HepG2 (cell line): ENCODE data around the gene PARP3. TPM values are rescaled to one million over a fixed set of nuclear protein-coding genes. Genes with fewer than 3 reads are reported as not detected.
A peak's percentile ranks its signal among the peaks of the same experiment; 100 is the strongest.

Experiments used
- ARNTL ChIP-seq: sonication (generic); formaldehyde crosslinking; IDR thresholded peaks from 2 replicates; pipeline ENCODE4 v1.4.0; 2020; ENCODE audit warnings: mild to moderate bottlenecking, missing genetic modification reagents
- BCL6 ChIP-seq: IDR thresholded peaks from 2 replicates; pipeline ENCODE4 v1.6.1; 2016; ENCODE audit warnings: missing genetic modification reagents, missing compliant biosample characterization
- HNF4G ChIP-seq, 2 experiments: sonication (generic) in 1 of 2; formaldehyde crosslinking in 1 of 2; IDR thresholded peaks; 2 replicates each; pipeline versions ENCODE4 v1.4.0 to v1.6.1; 2011 to 2020; ENCODE audit warnings: borderline replicate concordance in 2 of 2, low read depth in 2 of 2, mild to moderate bottlenecking in 2 of 2, low read length in 1 of 2, missing genetic modification reagents in 1 of 2, moderate library complexity in 1 of 2
- JUNB ChIP-seq: sonication (generic); formaldehyde crosslinking; IDR thresholded peaks from 2 replicates; pipeline ENCODE4 v1.8.0; 2022; ENCODE audit warnings: missing genetic modification reagents, mild to moderate bottlenecking, borderline replicate concordance
- JUND ChIP-seq: sonication (generic); formaldehyde crosslinking; IDR thresholded peaks from 2 replicates; pipeline ENCODE4 v1.8.0; 2022; ENCODE audit warnings: mild to moderate bottlenecking, missing genetic modification reagents
- KLF16 ChIP-seq, 2 experiments: sonication (generic) in 1 of 2; formaldehyde crosslinking in 1 of 2; IDR thresholded peaks; 2 replicates each; pipeline versions ENCODE4 v1.6.1 to v1.8.0; 2016 to 2023; ENCODE audit warnings: missing genetic modification reagents in 2 of 2, missing compliant biosample characterization in 1 of 2
- MTA1 ChIP-seq: sonication (generic); formaldehyde crosslinking; IDR thresholded peaks from 2 replicates; pipeline ENCODE4 v1.4.0; 2020; ENCODE audit warnings: missing genetic modification reagents, mild to moderate bottlenecking, borderline replicate concordance
- NFAT5 ChIP-seq: sonication (generic); formaldehyde crosslinking; IDR thresholded peaks from 2 replicates; pipeline ENCODE4 v1.4.0; 2020; ENCODE audit warnings: missing genetic modification reagents
- RARA ChIP-seq: IDR thresholded peaks from 2 replicates; pipeline ENCODE4 v1.6.1; 2016; ENCODE audit warnings: missing genetic modification reagents, missing compliant biosample characterization
- REXO4 ChIP-seq: sonication (generic); formaldehyde crosslinking; IDR thresholded peaks from 2 replicates; pipeline ENCODE4 v1.8.0; 2022; ENCODE audit warnings: missing genetic modification reagents, mild to moderate bottlenecking, borderline replicate concordance
- TAF1 ChIP-seq: sonication (generic); formaldehyde crosslinking; IDR thresholded peaks from 2 replicates; pipeline ENCODE4 v1.4.0; 2020; ENCODE audit warnings: missing genetic modification reagents
- ZHX2 ChIP-seq, 2 experiments: sonication (generic) in 1 of 2; formaldehyde crosslinking in 1 of 2; IDR thresholded peaks; 2 replicates each; pipeline versions ENCODE4 v1.6.1 to v1.9.0; 2014 to 2022; ENCODE audit warnings: antibody characterized with exemption in 1 of 2, borderline replicate concordance in 1 of 2, inconsistent platforms in 1 of 2, low read depth in 1 of 2, missing genetic modification reagents in 1 of 2
- polyA plus RNA-seq, 8 experiments: library from polyadenylated mRNA; depleted of rRNA in 3 of 8; stranded (reverse) in 7 of 8; unstranded in 1 of 8; fragments of >200 nt; fragmentation: Illumina TruSeq in 4 of 8; extraction: Trizol in 4 of 8; gene quantifications; 2 replicates each; pipeline versions ENCODE4 v1.2.1 to v1.2.3, GENCODE V29; 2011 to 2016; ENCODE audit warnings: low read depth in 4 of 8, missing spikeins in 1 of 8, mixed read lengths in 1 of 8; ENCODE audit not compliant: insufficient read depth in 1 of 8
- total RNA-seq, 5 experiments: library from RNA; depleted of rRNA; stranded (reverse); fragments of >200 nt; fragmentation: Illumina TruSeq; extraction: Trizol; gene quantifications; 2 replicates each; pipeline ENCODE4 v1.2.3, GENCODE V29; 2016; ENCODE audit warnings: low read depth in 1 of 5
- TF ChIP-seq, protein P1 (sequence below): IDR thresholded peaks from 2 replicates; pipeline ENCODE4 v1.6.1; 2016
- TF ChIP-seq, protein P2 (sequence below): sonication (generic); formaldehyde crosslinking; IDR thresholded peaks from 2 replicates; pipeline ENCODE4 v1.4.0; 2020; ENCODE audit warnings: missing genetic modification reagents

PARP3 gene
- total and polyA plus RNA-seq, 2 of the 13 experiments (the other 11 are each of a cell fraction or from before 2014, with no cell fraction given), result 11.2 to 21.5 TPM

GRCh38 chr3:51982352-51982837 is 40.2 kb downstream of the PARP3 start (continued):
- TF ChIP-seq BCL6 (CRISPR knock-in tag) (peak; percentile 67; the same call in 1 of the 2 replicates), KLF16 (CRISPR knock-in tag; IDR thresholded peaks at IDR 0.05) (peak in 1 of 2 experiments; percentile 20; a peak in 1 of 4 replicates), MTA1 (CRISPR knock-in tag) (no peak), TAF1 (CRISPR knock-in tag) (peak; percentile 21; the same call in 1 of the 2 replicates), REXO4 (CRISPR knock-in tag) (no peak), NFAT5 (CRISPR knock-in tag) (no peak), ARNTL (peak; percentile 49; the same call in 1 of the 2 replicates), JUND (peak; percentile 83; the same call in 1 of the 2 replicates), RARA (peak; percentile 71; the same call in 1 of the 2 replicates), HNF4G (IDR thresholded peaks at IDR 0.05; ENCODE audit: borderline replicate concordance, low read depth, low read length) (peak; percentile 99), HNF4G (CRISPR knock-in tag; IDR thresholded peaks at IDR 0.05; ENCODE audit: borderline replicate concordance, low read depth) (peak; percentile 98), JUNB (CRISPR knock-in tag) (no peak), ZHX2 (IDR thresholded peaks at IDR 0.05; ENCODE audit: low read depth) (peak; percentile 57; the same call in 1 of the 2 replicates), ZHX2 (CRISPR knock-in tag; IDR thresholded peaks at IDR 0.05; ENCODE audit: borderline replicate concordance) (no peak)
- TF ChIP-seq, protein P1, sequence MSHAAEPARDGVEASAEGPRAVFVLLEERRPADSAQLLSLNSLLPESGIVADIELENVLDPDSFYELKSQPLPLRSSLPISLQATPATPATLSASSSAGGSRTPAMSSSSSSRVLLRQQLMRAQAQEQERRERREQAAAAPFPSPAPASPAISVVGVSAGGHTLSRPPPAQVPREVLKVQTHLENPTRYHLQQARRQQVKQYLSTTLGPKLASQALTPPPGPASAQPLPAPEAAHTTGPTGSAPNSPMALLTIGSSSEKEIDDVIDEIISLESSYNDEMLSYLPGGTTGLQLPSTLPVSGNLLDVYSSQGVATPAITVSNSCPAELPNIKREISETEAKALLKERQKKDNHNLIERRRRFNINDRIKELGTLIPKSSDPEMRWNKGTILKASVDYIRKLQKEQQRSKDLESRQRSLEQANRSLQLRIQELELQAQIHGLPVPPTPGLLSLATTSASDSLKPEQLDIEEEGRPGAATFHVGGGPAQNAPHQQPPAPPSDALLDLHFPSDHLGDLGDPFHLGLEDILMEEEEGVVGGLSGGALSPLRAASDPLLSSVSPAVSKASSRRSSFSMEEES (CRISPR knock-in tag), result 0 out of 2 replicates have a peak, but pooled peaks have one; percentile 33
- TF ChIP-seq, protein P2, sequence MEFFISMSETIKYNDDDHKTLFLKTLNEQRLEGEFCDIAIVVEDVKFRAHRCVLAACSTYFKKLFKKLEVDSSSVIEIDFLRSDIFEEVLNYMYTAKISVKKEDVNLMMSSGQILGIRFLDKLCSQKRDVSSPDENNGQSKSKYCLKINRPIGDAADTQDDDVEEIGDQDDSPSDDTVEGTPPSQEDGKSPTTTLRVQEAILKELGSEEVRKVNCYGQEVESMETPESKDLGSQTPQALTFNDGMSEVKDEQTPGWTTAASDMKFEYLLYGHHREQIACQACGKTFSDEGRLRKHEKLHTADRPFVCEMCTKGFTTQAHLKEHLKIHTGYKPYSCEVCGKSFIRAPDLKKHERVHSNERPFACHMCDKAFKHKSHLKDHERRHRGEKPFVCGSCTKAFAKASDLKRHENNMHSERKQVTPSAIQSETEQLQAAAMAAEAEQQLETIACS, result no peak; the same call in 1 of the 2 replicates
